GM20000 (cell line): ENCODE measurements around the gene PDGFB.

Experiments
- DNase-seq: peaks from one replicate; pipeline ENCODE4 v3.0.0; 2012; ENCODE audit warnings: low spot score
- CTCF ChIP-seq: IDR thresholded peaks from 2 replicates; pipeline ENCODE4 v1.5.1; 2012; ENCODE audit warnings: mild to moderate bottlenecking, control low read depth; ENCODE audit errors: extremely low read depth, missing control alignments

Gene PDGFB

GRCh38 chr22:39252461-39253434 is 8.0 kb upstream of the PDGFB start:
- DNase-seq: no peak
- TF ChIP-seq CTCF: no peak

GRCh38 chr22:39251762-39252460 is 7.1 kb upstream of the PDGFB start:
- TF ChIP-seq CTCF: no peak
- DNase-seq: no peak

- TF ChIP-seq CTCF: no peak
- no peak for DNase-seq
Measured at GRCh38 chr22:39250838-39251237, 6.1 kb upstream of the PDGFB start.

- no peak for DNase-seq
- TF ChIP-seq CTCF: no peak
Measured at GRCh38 chr22:39250131-39250530, 5.3 kb upstream of the PDGFB start.

- DNase-seq: no peak
- TF ChIP-seq CTCF: no peak
Measured at GRCh38 chr22:39249086-39249704, 4.4 kb upstream of the PDGFB start.

- no peak for DNase-seq
- no peak for TF ChIP-seq CTCF
Measured at GRCh38 chr22:39248254-39248653, 3.5 kb upstream of the PDGFB start.

GRCh38 chr22:39247361-39247760 is 2.6 kb upstream of the PDGFB start:
- no peak for DNase-seq
- TF ChIP-seq CTCF: no peak
